ENCODE measurements around the gene NPAS3.

DNA sequence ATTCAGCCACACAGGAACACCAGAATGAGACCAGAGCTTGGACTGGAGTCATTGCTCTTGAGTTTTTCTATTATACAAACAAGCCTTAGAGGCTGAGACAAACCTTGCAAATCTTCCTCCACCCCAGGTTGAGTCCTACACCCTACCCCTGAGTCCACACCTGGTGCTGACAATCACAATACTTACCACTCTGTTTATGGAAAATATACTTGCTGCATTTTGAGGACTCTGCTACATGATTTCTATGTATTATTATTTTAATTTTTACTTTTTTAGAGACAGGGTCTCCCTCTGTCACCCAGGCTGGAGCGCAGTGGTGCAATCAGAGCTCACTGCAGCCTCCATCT, 910.7 kb downstream of the NPAS3 start:
- TF ChIP-seq CTCF (IDR thresholded peaks at IDR 0.05) (no peak), POLR2A (IDR thresholded peaks at IDR 0.05) (no peak)
